K562 (cell line): ENCODE measurements around the gene HAUS6. TPM values are rescaled to one million over a fixed set of nuclear protein-coding genes. Genes with fewer than 3 reads are reported as not detected.

Experiments used
- BHLHE40 ChIP-seq: IDR thresholded peaks from 2 replicates; pipeline ENCODE4 v1.6.1; 2011; ENCODE audit warnings: low read length, improper control_type of control experiment
- CREB1 ChIP-seq, 2 experiments: sonication (generic) in 1 of 2; formaldehyde crosslinking in 1 of 2; IDR thresholded peaks; 2 replicates each; pipeline versions ENCODE4 v1.6.1 to v1.8.0; 2012 to 2022; ENCODE audit warnings: inconsistent platforms in 1 of 2, mild to moderate bottlenecking in 1 of 2, missing genetic modification reagents in 1 of 2, moderate library complexity in 1 of 2
- ESRRA ChIP-seq: fragments of 450-650 bp; IDR thresholded peaks from 2 replicates; pipeline ENCODE4 v1.6.1; 2014; ENCODE audit warnings: low read depth, mild to moderate bottlenecking, moderate library complexity, borderline replicate concordance
- GABPA ChIP-seq: fragments of 200-800 bp; sonication (Bioruptor generic); conservative IDR thresholded peaks from 2 replicates; pipeline ENCODE4 v1.6.1; 2016; ENCODE audit warnings: low read depth, missing genetic modification characterization, missing compliant biosample characterization
- KLF1 ChIP-seq: fragments of 450-650 bp; IDR thresholded peaks from 2 replicates; pipeline ENCODE4 v1.6.1; 2016; ENCODE audit warnings: missing genetic modification characterization, missing compliant biosample characterization
- L3MBTL2 ChIP-seq: fragments of 450-650 bp; IDR thresholded peaks from 2 replicates; pipeline ENCODE4 v1.6.1; 2016; ENCODE audit warnings: mild to moderate bottlenecking, moderate library complexity
- NFRKB ChIP-seq: fragments of 450-650 bp; IDR thresholded peaks from 2 replicates; pipeline ENCODE4 v1.6.1; 2016; ENCODE audit warnings: low read depth
- PHF21A ChIP-seq: fragments of 450-650 bp; IDR thresholded peaks from 2 replicates; pipeline ENCODE4 v1.6.1; 2017; ENCODE audit warnings: low read depth, borderline replicate concordance
- PML ChIP-seq: IDR thresholded peaks from 2 replicates; pipeline ENCODE4 v1.6.1; 2012; ENCODE audit warnings: low read length, inconsistent platforms
- POLR2A ChIP-seq: fragments of 450-650 bp; conservative IDR thresholded peaks from 2 replicates; pipeline ENCODE4 v1.6.1; 2016
- PRMT5 ChIP-seq: sonication (generic); formaldehyde crosslinking; IDR thresholded peaks from 2 replicates; pipeline ENCODE4 v1.5.0; 2020; ENCODE audit warnings: missing genetic modification reagents
- SLC30A9 ChIP-seq: fragments of 250-450 bp; sonication (Bioruptor Pico); IDR thresholded peaks from 2 replicates; pipeline ENCODE4 v1.8.0; 2022; ENCODE audit warnings: mild to moderate bottlenecking, moderate library complexity
- SMAD1 ChIP-seq: fragments of 150-350 bp; IDR thresholded peaks from 2 replicates; pipeline ENCODE4 v1.6.1; 2014; ENCODE audit warnings: low read length, low read depth; ENCODE audit not compliant: partially characterized antibody
- SP1 ChIP-seq: sonication (generic); formaldehyde crosslinking; IDR thresholded peaks from 2 replicates; pipeline ENCODE4 v1.8.1; 2022; ENCODE audit warnings: mild to moderate bottlenecking, missing genetic modification reagents
- TAF15 ChIP-seq: fragments of 200-400 bp; formaldehyde crosslinking; IDR thresholded peaks from 2 replicates; pipeline ENCODE4 v1.6.1; 2017; ENCODE audit warnings: mild to moderate bottlenecking, low read depth, low read length, moderate library complexity
- TBL1XR1 ChIP-seq, 2 experiments: IDR thresholded peaks; 2 replicates each; pipeline ENCODE4 v1.6.1; 2012; ENCODE audit warnings: improper control_type of control experiment in 2 of 2, low read length in 2 of 2, mild to moderate bottlenecking in 1 of 2
- THRAP3 ChIP-seq: fragments of 450-650 bp; IDR thresholded peaks from 2 replicates; pipeline ENCODE4 v1.6.1; 2016; ENCODE audit warnings: mild to moderate bottlenecking, inconsistent platforms, borderline replicate concordance
- ZNF24 ChIP-seq: fragments of 450-650 bp; IDR thresholded peaks from 2 replicates; pipeline ENCODE4 v1.6.1; 2016
- polyA plus RNA-seq, 8 experiments: library from polyadenylated mRNA; depleted of rRNA in 4 of 8; stranded (reverse) in 5 of 8; unstranded in 3 of 8; fragments of >200 nt; fragmentation: Nextera tagmentation in 2 of 8; fragmentation: Illumina TruSeq in 1 of 8; extraction: Ambion mirVana in 2 of 8; extraction: Trizol in 1 of 8; gene quantifications; 2 replicates each; pipeline versions ENCODE4 v1.2.1 to v1.2.3, GENCODE V29; 2011 to 2014; ENCODE audit warnings: inconsistent platforms in 1 of 8, missing spikeins in 1 of 8
- total RNA-seq, 7 experiments: library from RNA; depleted of rRNA in 6 of 7; stranded (reverse); fragments of >200 nt in 6 of 7; fragmentation: Illumina TruSeq in 2 of 7; extraction: Trizol in 2 of 7; gene quantifications; 2 replicates each; pipeline versions ENCODE4 v1.2.1 to v1.2.3, GENCODE V29; 2011 to 2021; ENCODE audit warnings: low replicate concordance in 1 of 7
- TF ChIP-seq, protein P1 (sequence below): fragments of 450-650 bp; IDR thresholded peaks from 2 replicates; pipeline ENCODE4 v1.6.1; 2014; ENCODE audit warnings: low read depth, mild to moderate bottlenecking, moderate library complexity, borderline replicate concordance
- TF ChIP-seq, protein P2 (sequence below), 2 experiments: fragments of 250-450 bp in 1 of 2; fragments of 450-650 bp in 1 of 2; sonication (Bioruptor Pico) in 1 of 2; IDR thresholded peaks; 2 replicates each; pipeline versions ENCODE4 v1.6.1 to v1.8.0; 2016 to 2021; ENCODE audit warnings: mild to moderate bottlenecking in 2 of 2, moderate library complexity in 2 of 2, missing compliant biosample characterization in 1 of 2, missing genetic modification characterization in 1 of 2
- TF ChIP-seq, protein P3 (sequence below): fragments of 250-450 bp; sonication (Bioruptor Pico); IDR thresholded peaks from 2 replicates; pipeline ENCODE4 v1.9.0; 2021; ENCODE audit warnings: mild to moderate bottlenecking
- TF ChIP-seq, protein P4 (sequence below): fragments of 450-650 bp; formaldehyde crosslinking; IDR thresholded peaks from 2 replicates; pipeline ENCODE4 v1.4.0; 2022; ENCODE audit warnings: missing genetic modification characterization
- TF ChIP-seq, protein P5 (sequence below): fragments of 450-650 bp; formaldehyde crosslinking; IDR thresholded peaks from 2 replicates; pipeline ENCODE4 v1.4.0; 2020; ENCODE audit warnings: mild to moderate bottlenecking, mixed read lengths
- TF ChIP-seq, protein P6 (sequence below): sonication (generic); formaldehyde crosslinking; IDR thresholded peaks from 2 replicates; pipeline ENCODE4 v1.9.0; 2022; ENCODE audit warnings: mild to moderate bottlenecking, missing genetic modification reagents

Gene HAUS6
- total and polyA plus RNA-seq, 9 of the 15 experiments (the other 6 are each of a cell fraction or from before 2014, with no cell fraction given): 10.2 to 31.7 (median 23.1) TPM

DNA sequence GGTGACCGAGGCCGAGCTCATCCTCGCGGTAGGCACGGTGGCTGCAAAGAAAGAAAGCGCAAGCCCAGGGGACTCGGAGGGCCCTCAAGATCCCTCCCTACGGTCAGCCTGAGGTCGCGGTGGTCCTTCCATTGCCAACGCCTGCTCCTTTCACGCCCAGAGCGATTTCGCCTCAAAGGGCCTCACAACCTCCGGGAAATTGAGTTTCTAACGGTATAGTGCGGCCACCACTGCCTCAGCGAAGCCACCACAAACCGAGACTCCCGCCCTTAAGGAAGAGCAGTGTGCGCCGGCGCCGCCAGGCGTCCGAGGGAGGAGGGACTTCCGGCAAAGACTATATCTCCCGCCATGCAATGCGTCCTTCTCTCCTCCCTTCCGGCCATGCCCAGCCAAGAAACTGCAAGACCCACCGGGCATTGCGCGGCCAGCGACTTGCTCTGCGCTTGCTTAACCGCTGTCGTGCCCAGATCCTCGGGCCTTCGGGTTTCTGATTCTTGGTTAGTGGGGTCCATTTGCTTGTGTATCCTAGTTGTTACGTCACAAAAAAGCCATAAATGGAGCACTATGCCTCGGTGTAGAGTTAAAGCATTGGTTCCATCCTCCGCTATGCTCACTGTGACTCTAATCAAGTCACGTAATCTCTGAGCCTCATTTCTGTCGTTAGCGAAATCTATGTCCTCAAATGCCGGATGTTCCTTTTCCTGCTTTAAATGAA lies at the start of gene HAUS6 (continued):
- TF ChIP-seq, protein P1, sequence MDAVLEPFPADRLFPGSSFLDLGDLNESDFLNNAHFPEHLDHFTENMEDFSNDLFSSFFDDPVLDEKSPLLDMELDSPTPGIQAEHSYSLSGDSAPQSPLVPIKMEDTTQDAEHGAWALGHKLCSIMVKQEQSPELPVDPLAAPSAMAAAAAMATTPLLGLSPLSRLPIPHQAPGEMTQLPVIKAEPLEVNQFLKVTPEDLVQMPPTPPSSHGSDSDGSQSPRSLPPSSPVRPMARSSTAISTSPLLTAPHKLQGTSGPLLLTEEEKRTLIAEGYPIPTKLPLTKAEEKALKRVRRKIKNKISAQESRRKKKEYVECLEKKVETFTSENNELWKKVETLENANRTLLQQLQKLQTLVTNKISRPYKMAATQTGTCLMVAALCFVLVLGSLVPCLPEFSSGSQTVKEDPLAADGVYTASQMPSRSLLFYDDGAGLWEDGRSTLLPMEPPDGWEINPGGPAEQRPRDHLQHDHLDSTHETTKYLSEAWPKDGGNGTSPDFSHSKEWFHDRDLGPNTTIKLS: peak; percentile 54; the same call in 1 of the 2 replicates
- TF ChIP-seq PML: 0 out of 2 replicates have a peak, but pooled peaks have one; percentile 41
- no peak for TF ChIP-seq SMAD1
- no peak for TF ChIP-seq SLC30A9 (CRISPR knock-in tag)
- TF ChIP-seq, protein P2, sequence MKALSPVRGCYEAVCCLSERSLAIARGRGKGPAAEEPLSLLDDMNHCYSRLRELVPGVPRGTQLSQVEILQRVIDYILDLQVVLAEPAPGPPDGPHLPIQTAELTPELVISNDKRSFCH (CRISPR knock-in tag; IDR thresholded peaks at IDR 0.05): no peak
- TF ChIP-seq, protein P2 (tag; IDR thresholded peaks at IDR 0.05): no peak
- TF ChIP-seq KLF1: 0 out of 2 replicates have a peak, but pooled peaks have one; percentile 35
- no peak for TF ChIP-seq CREB1 (IDR thresholded peaks at IDR 0.05)
- peak; percentile 50; the same call in 1 of the 2 replicates for TF ChIP-seq CREB1 (CRISPR knock-in tag; IDR thresholded peaks at IDR 0.05)
- peak in 1 of 2 experiments; percentile 44; a peak in 1 of 4 replicates for TF ChIP-seq TBL1XR1 (IDR thresholded peaks at IDR 0.05; ENCODE audit: low read length in 2 of 2)
- TF ChIP-seq BHLHE40: 0 out of 2 replicates have a peak, but pooled peaks have one; percentile 18
- no peak; the same call in 1 of the 2 replicates for TF ChIP-seq ESRRA
- TF ChIP-seq, protein P3, sequence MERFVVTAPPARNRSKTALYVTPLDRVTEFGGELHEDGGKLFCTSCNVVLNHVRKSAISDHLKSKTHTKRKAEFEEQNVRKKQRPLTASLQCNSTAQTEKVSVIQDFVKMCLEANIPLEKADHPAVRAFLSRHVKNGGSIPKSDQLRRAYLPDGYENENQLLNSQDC (CRISPR knock-in tag): peak; percentile 12; the same call in 1 of the 2 replicates
- peak; percentile 36; the same call in 1 of the 2 replicates for TF ChIP-seq SP1 (CRISPR knock-in tag)
- no peak for TF ChIP-seq PRMT5 (CRISPR knock-in tag)
- TF ChIP-seq ZNF24: no peak
- TF ChIP-seq, protein P4, sequence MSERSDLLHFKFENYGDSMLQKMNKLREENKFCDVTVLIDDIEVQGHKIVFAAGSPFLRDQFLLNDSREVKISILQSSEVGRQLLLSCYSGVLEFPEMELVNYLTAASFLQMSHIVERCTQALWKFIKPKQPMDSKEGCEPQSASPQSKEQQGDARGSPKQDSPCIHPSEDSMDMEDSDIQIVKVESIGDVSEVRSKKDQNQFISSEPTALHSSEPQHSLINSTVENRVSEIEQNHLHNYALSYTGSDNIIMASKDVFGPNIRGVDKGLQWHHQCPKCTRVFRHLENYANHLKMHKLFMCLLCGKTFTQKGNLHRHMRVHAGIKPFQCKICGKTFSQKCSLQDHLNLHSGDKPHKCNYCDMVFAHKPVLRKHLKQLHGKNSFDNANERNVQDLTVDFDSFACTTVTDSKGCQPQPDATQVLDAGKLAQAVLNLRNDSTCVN (CRISPR knock-in tag): no peak
- TF ChIP-seq POLR2A: peak; percentile 86
- TF ChIP-seq, protein P5, sequence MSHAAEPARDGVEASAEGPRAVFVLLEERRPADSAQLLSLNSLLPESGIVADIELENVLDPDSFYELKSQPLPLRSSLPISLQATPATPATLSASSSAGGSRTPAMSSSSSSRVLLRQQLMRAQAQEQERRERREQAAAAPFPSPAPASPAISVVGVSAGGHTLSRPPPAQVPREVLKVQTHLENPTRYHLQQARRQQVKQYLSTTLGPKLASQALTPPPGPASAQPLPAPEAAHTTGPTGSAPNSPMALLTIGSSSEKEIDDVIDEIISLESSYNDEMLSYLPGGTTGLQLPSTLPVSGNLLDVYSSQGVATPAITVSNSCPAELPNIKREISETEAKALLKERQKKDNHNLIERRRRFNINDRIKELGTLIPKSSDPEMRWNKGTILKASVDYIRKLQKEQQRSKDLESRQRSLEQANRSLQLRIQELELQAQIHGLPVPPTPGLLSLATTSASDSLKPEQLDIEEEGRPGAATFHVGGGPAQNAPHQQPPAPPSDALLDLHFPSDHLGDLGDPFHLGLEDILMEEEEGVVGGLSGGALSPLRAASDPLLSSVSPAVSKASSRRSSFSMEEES (CRISPR knock-in tag): no peak
- TF ChIP-seq TAF15: no peak
- no peak for TF ChIP-seq PHF21A
- TF ChIP-seq, protein P6, sequence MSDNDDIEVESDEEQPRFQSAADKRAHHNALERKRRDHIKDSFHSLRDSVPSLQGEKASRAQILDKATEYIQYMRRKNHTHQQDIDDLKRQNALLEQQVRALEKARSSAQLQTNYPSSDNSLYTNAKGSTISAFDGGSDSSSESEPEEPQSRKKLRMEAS: peak; percentile 23; the same call in 1 of the 2 replicates
- peak; percentile 65 for TF ChIP-seq L3MBTL2
- no peak for TF ChIP-seq THRAP3
- peak; percentile 94 for TF ChIP-seq GABPA (tag)
- no peak for TF ChIP-seq NFRKB
